Type B pancreatic cell (in vitro differentiated cells): Measurements from ENCODE around the gene CDH10. TPM values are rescaled to one million over a fixed set of nuclear protein-coding genes. Genes with fewer than 3 reads are reported as not detected.

Experiments used
- DNase-seq: peaks from one replicate; pipeline ENCODE4 v3.0.0; 2021; ENCODE audit warnings: mixed read lengths; ENCODE audit not compliant: unreplicated experiment; ENCODE audit errors: extremely low spot score
- H3K27ac Mint-ChIP-seq: 2 replicates; pipeline ENCODE4 v1.8.0; 2021; ENCODE audit warnings: mild to moderate bottlenecking, mixed read lengths
- H3K27me3 Mint-ChIP-seq: 2 replicates; pipeline ENCODE4 v1.8.0; 2021; ENCODE audit warnings: mixed read lengths
- H3K36me3 Mint-ChIP-seq: 2 replicates; pipeline ENCODE4 v1.8.0; 2021; ENCODE audit warnings: mixed read lengths
- H3K4me1 Mint-ChIP-seq: one replicate; pipeline ENCODE4 v1.8.0; 2021; ENCODE audit warnings: mixed read lengths; ENCODE audit not compliant: unreplicated experiment
- H3K4me3 Mint-ChIP-seq: 2 replicates; pipeline ENCODE4 v1.8.0; 2021; ENCODE audit warnings: mild to moderate bottlenecking, mixed read lengths
- H3K9me3 Mint-ChIP-seq: 2 replicates; pipeline ENCODE4 v1.8.0; 2021; ENCODE audit warnings: mixed read lengths
- total RNA-seq: library from RNA; stranded (reverse); gene quantifications from 2 replicates; pipeline ENCODE4 v1.2.1, GENCODE V29; 2021; ENCODE audit warnings: low replicate concordance
- TF ChIP-seq, protein P1 (sequence below): fragments of 200-600 bp; sonication (generic); conservative IDR thresholded peaks from 2 replicates; pipeline ENCODE4 v1.5.0; 2021; ENCODE audit warnings: antibody characterized with exemption, mild to moderate bottlenecking

CDH10 gene
- total RNA-seq, 1 donor from 2014 or later = 14.2 TPM

DNA sequence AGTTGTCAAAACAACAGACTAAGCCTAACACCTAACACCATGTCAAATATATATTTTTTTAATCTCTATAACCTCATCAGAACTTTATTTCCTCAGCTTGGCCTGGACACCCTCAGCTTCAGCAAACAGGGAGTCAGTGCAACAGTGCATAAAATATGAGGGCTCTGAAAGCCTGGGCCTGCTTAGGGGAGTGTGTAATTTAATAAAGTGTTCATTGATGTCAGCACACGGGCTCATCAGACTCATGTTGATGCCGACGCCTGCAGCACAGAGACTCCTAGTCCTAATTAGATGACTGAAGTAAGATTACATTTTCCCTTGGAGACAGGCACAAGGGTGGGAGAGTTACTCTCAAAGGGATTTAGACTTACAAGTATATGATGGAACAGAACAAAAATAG lies 37.8 kb downstream of the CDH10 start:
- no peaks in the 10 kb centered on the region for H3K9me3 Mint-ChIP-seq
- peaks cover 12% of the 10 kb centered on the region for H3K36me3 Mint-ChIP-seq
- H3K27ac Mint-ChIP-seq = no peak overlapping the region
- no peak for DNase-seq
- peaks cover 4% of the 10 kb centered on the region for H3K4me1 Mint-ChIP-seq
- H3K4me3 Mint-ChIP-seq = no peak overlapping the region
- no peaks in the 10 kb centered on the region for H3K27me3 Mint-ChIP-seq
- TF ChIP-seq, protein P1, sequence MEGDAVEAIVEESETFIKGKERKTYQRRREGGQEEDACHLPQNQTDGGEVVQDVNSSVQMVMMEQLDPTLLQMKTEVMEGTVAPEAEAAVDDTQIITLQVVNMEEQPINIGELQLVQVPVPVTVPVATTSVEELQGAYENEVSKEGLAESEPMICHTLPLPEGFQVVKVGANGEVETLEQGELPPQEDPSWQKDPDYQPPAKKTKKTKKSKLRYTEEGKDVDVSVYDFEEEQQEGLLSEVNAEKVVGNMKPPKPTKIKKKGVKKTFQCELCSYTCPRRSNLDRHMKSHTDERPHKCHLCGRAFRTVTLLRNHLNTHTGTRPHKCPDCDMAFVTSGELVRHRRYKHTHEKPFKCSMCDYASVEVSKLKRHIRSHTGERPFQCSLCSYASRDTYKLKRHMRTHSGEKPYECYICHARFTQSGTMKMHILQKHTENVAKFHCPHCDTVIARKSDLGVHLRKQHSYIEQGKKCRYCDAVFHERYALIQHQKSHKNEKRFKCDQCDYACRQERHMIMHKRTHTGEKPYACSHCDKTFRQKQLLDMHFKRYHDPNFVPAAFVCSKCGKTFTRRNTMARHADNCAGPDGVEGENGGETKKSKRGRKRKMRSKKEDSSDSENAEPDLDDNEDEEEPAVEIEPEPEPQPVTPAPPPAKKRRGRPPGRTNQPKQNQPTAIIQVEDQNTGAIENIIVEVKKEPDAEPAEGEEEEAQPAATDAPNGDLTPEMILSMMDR = no peak

DNA sequence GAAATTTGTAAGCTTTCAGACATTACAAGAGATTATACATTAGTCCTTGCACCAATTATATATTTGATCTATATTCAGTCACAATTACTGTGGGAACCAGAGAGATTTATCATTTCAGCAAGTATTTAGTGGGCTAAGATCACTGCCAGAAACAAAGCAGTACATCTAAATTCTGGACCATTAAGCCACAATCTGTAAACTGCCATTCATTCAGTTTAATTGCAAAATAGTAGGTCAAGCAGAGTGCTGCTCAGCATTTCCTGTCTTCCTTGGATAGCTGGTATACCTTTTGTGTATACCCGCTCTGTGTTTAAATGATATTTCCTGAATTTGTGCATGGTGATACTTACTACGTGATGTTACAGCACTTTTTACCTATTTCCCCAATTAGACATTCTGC lies 42.6 kb downstream of the CDH10 start:
- Mint-ChIP-seq H3K4me1 (peaks cover 4% of the 10 kb centered on the region), H3K27me3 (no peaks in the 10 kb centered on the region), H3K27ac (no peak overlapping the region)

DNA sequence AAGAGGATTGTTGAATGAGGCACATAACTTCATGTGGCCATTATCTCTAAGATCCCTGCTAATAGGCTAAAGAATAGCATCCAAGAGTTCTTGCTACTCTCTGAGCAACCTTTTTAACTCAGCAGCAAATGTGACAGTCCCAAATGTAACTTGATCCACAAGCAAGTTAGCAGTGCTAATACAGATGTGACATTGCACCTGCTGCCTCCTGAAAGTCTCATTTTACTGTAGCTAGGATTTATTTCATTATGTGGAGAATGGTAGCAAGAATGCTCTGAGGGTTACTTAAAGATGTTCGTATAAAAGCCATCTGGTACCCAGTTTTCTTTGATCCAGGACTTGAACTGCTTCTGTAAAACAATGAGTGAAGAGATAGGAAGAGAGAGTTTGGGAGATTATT lies 45.8 kb downstream of the CDH10 start:
- Mint-ChIP-seq H3K27me3 (no peaks in the 10 kb centered on the region), H3K4me3 (no peak overlapping the region), H3K36me3 (peaks cover 4% of the 10 kb centered on the region), H3K9me3 (no peaks in the 10 kb centered on the region), H3K27ac (no peak overlapping the region), H3K4me1 (no peaks in the 10 kb centered on the region)
- TF ChIP-seq, protein P1 = no peak
- no peak for DNase-seq

More for the DNA sequence above, 42.6 kb downstream of the CDH10 start:
- Mint-ChIP-seq H3K9me3 (no peaks in the 10 kb centered on the region), H3K4me3 (no peak overlapping the region), H3K36me3 (peaks cover 3% of the 10 kb centered on the region)
- TF ChIP-seq, protein P1 = no peak
- DNase-seq = no peak

DNA sequence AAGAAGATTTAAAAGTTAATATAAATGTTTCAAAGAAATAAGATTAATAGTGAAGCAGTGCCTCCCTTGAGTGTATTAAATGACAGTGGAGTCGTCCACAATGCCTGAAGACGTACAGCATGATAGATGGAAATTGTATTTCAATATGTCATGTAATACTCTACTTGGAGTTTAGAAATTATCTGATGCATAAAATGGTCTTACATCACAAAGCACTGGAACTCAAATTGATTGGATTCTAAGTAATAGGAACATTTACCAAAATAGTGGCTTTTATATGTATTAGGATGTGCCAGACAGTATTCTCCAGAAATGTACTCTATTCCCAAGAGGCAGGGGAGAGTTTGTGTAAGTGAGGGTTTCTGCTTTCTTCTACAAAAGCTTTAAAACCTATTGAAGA lies 49.4 kb downstream of the CDH10 start:
- TF ChIP-seq, protein P1 = no peak
- H3K36me3 Mint-ChIP-seq = peaks cover 4% of the 10 kb centered on the region
- no peak overlapping the region for H3K4me3 Mint-ChIP-seq
- no peak for DNase-seq
- H3K9me3 Mint-ChIP-seq = no peaks in the 10 kb centered on the region
- no peaks in the 10 kb centered on the region for H3K27me3 Mint-ChIP-seq
- H3K27ac Mint-ChIP-seq = no peak overlapping the region
- H3K4me1 Mint-ChIP-seq = no peaks in the 10 kb centered on the region

DNA sequence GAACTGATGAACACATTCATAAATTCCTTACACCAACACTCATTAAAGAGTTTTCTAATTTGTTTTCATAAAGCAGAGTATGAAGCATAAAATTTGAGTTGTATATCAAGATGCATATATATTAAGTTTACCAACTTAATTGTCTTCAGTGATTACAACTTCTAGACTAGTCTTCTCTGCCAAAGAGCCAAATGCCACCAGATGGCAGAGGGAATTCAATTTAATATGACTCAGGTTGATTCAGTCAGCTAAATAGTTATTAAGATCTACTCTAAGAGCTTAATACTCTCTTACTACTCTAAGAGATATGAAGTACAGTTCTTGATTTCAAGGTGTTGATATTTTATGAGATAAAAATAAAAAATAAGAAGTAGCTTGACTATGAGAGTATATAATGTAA lies 53.4 kb downstream of the CDH10 start:
- H3K27me3 Mint-ChIP-seq = no peaks in the 10 kb centered on the region
- no peak for DNase-seq
- no peaks in the 10 kb centered on the region for H3K9me3 Mint-ChIP-seq
- TF ChIP-seq, protein P1 = no peak
- no peaks in the 10 kb centered on the region for H3K4me1 Mint-ChIP-seq
- H3K36me3 Mint-ChIP-seq = peaks cover 4% of the 10 kb centered on the region
- no peak overlapping the region for H3K27ac Mint-ChIP-seq
- H3K4me3 Mint-ChIP-seq = no peak overlapping the region

DNA sequence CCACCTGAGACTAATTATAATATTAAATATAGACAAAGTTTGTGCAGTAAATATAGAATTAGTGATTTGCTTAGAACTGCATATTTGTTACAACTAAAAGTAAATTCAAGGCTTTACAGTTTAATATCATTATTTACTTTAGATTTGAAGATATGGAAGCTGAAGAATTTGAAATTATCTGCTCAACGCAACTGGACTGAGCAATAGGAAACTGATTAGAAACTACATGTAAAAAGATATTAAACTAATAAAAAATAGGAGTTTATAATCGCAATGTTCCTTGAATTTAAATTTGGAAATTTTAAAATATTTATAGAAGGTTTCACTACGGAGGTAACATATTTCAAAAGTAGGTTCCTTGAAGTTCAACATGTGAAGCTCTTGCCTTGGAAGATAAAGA lies 55.2 kb downstream of the CDH10 start:
- Mint-ChIP-seq H3K27ac (no peak overlapping the region), H3K4me3 (no peak overlapping the region), H3K36me3 (peaks cover 4% of the 10 kb centered on the region), H3K27me3 (no peaks in the 10 kb centered on the region), H3K4me1 (no peaks in the 10 kb centered on the region), H3K9me3 (no peaks in the 10 kb centered on the region)
- TF ChIP-seq, protein P1 = no peak
- no peak for DNase-seq
